HG03469 (cell line): Measurements from ENCODE around the gene FOLR2.

Source experiments
- ATAC-seq: cut with Tn5 transposase; IDR thresholded peaks from one replicate; pipeline ENCODE4 v1.9.1; 2021; ENCODE audit warnings: mild to moderate bottlenecking, moderate library complexity, moderate number of reproducible peaks; ENCODE audit not compliant: unreplicated experiment

FOLR2 gene

GRCh38 chr11:72239849-72240460 lies 23.4 kb downstream of the FOLR2 start:
- no peak for ATAC-seq

- ATAC-seq: no peak
These were observed 24.1 kb downstream of the FOLR2 start for GRCh38 chr11:72240461-72241290.

GRCh38 chr11:72241291-72241781 lies 24.7 kb downstream of the FOLR2 start:
- no peak for ATAC-seq

GRCh38 chr11:72242141-72242540 lies 25.5 kb downstream of the FOLR2 start:
- ATAC-seq: no peak

- no peak for ATAC-seq
These were observed 26.8 kb downstream of the FOLR2 start for GRCh38 chr11:72243173-72244059.

- ATAC-seq: no peak
These were observed 27.4 kb downstream of the FOLR2 start, which contains the start of gene PHOX2A for GRCh38 chr11:72244060-72244360. PHOX2A (minus strand) TSS chr11:72244176; CDS start chr11:72244004, 172 bp downstream.

GRCh38 chr11:72244361-72245262 lies 28.0 kb downstream of the FOLR2 start:
- no peak for ATAC-seq

GRCh38 chr11:72245263-72245816 lies 28.7 kb downstream of the FOLR2 start:
- no peak for ATAC-seq

GRCh38 chr11:72247584-72247983 lies 31.0 kb downstream of the FOLR2 start:
- no peak for ATAC-seq

- no peak for ATAC-seq
These were observed 33.4 kb downstream of the FOLR2 start for GRCh38 chr11:72249961-72250360.

GRCh38 chr11:72250661-72251464 lies 34.3 kb downstream of the FOLR2 start:
- ATAC-seq: no peak

GRCh38 chr11:72251614-72252013 lies 35.0 kb downstream of the FOLR2 start:
- ATAC-seq: no peak

- ATAC-seq: no peak
These were observed 36.8 kb downstream of the FOLR2 start for GRCh38 chr11:72253392-72253791.

- no peak for ATAC-seq
These were observed 37.9 kb downstream of the FOLR2 start for GRCh38 chr11:72254299-72254993.

GRCh38 chr11:72257570-72257969 lies 41.0 kb downstream of the FOLR2 start:
- no peak for ATAC-seq

- ATAC-seq: no peak
These were observed 42.9 kb downstream of the FOLR2 start for GRCh38 chr11:72259490-72259889.

GRCh38 chr11:72260574-72260973 lies 44.0 kb downstream of the FOLR2 start:
- ATAC-seq: no peak

GRCh38 chr11:72263361-72263760 lies 46.8 kb downstream of the FOLR2 start:
- ATAC-seq: no peak

GRCh38 chr11:72265951-72266350 lies 49.4 kb downstream of the FOLR2 start:
- no peak for ATAC-seq
